ENCODE data around the gene FIGNL2.
A peak's percentile ranks its signal among the peaks of the same experiment; 100 is the strongest.
"Not testable (repeated sequence)": the region's sequence is repeated elsewhere in the genome, so short reads cannot be mapped to it uniquely, and the experiment has no call there.

FIGNL2 gene

GRCh38 chr12:51885294-51886020, 36.9 kb upstream of the FIGNL2 start:
- H3K4me3 Mint-ChIP-seq = not testable (repeated sequence)
- H3K27ac Mint-ChIP-seq = peak overlapping the region; percentile 84

GRCh38 chr12:51884676-51885229, 36.2 kb upstream of the FIGNL2 start:
- no peak overlapping the region for H3K4me3 Mint-ChIP-seq
- no peaks in the 10 kb centered on the region for H3K36me3 Mint-ChIP-seq (ENCODE audit: low read depth)
- H3K27ac Mint-ChIP-seq = no peak overlapping the region
- H3K9me3 Mint-ChIP-seq = peaks cover 8% of the 10 kb centered on the region
- DNase-seq = no peak
- peaks cover 18% of the 10 kb centered on the region for H3K4me1 Mint-ChIP-seq (ENCODE audit: low read depth)
- H3K27me3 Mint-ChIP-seq = no peaks in the 10 kb centered on the region

More at GRCh38 chr12:51885294-51886020, 36.9 kb upstream of the FIGNL2 start:
- H3K9me3 Mint-ChIP-seq; DNase-seq; H3K27me3 Mint-ChIP-seq; H3K36me3 Mint-ChIP-seq (ENCODE audit: low read depth): not testable (repeated sequence)
- H3K4me1 Mint-ChIP-seq (ENCODE audit: low read depth) = peaks cover 18% of the 10 kb centered on the region

GRCh38 chr12:51883998-51884675, 35.6 kb upstream of the FIGNL2 start:
- Mint-ChIP-seq H3K4me3 (no peak overlapping the region), H3K9me3 (peaks cover 8% of the 10 kb centered on the region), H3K36me3 (ENCODE audit: low read depth) (no peaks in the 10 kb centered on the region), H3K27me3 (no peaks in the 10 kb centered on the region), H3K4me1 (ENCODE audit: low read depth) (peaks cover 18% of the 10 kb centered on the region), H3K27ac (no peak overlapping the region)
- DNase-seq = no peak

GRCh38 chr12:51883295-51883694, 34.8 kb upstream of the FIGNL2 start:
- Mint-ChIP-seq H3K27me3 (no peaks in the 10 kb centered on the region), H3K4me3 (no peak overlapping the region), H3K9me3 (peaks cover 8% of the 10 kb centered on the region), H3K36me3 (ENCODE audit: low read depth) (no peaks in the 10 kb centered on the region), H3K4me1 (ENCODE audit: low read depth) (peaks cover 18% of the 10 kb centered on the region), H3K27ac (no peak overlapping the region)
- DNase-seq = no peak

GRCh38 chr12:51879102-51879501, 30.6 kb upstream of the FIGNL2 start:
- no peak overlapping the region for H3K27ac Mint-ChIP-seq

GRCh38 chr12:51874486-51874885, 26.0 kb upstream of the FIGNL2 start:
- Mint-ChIP-seq H3K9me3 (no peaks in the 10 kb centered on the region), H3K4me1 (ENCODE audit: low read depth) (peaks cover 7% of the 10 kb centered on the region), H3K4me3 (no peak overlapping the region), H3K27ac (no peak overlapping the region), H3K36me3 (ENCODE audit: low read depth) (no peaks in the 10 kb centered on the region), H3K27me3 (peaks cover 22% of the 10 kb centered on the region)
- DNase-seq = no peak

More at GRCh38 chr12:51879102-51879501, 30.6 kb upstream of the FIGNL2 start:
- Mint-ChIP-seq H3K27me3 (peaks cover 2% of the 10 kb centered on the region), H3K4me1 (ENCODE audit: low read depth) (no peaks in the 10 kb centered on the region), H3K9me3 (no peaks in the 10 kb centered on the region), H3K36me3 (ENCODE audit: low read depth) (no peaks in the 10 kb centered on the region), H3K4me3 (no peak overlapping the region)
- DNase-seq = no peak

- no peaks in the 10 kb centered on the region for H3K36me3 Mint-ChIP-seq (ENCODE audit: low read depth)
- DNase-seq = no peak
- no peak overlapping the region for H3K27ac Mint-ChIP-seq
- H3K4me3 Mint-ChIP-seq = no peak overlapping the region
- H3K4me1 Mint-ChIP-seq (ENCODE audit: low read depth) = peaks cover 7% of the 10 kb centered on the region
- no peaks in the 10 kb centered on the region for H3K9me3 Mint-ChIP-seq
- H3K27me3 Mint-ChIP-seq = peaks cover 24% of the 10 kb centered on the region
Measured at GRCh38 chr12:51874000-51874399, 25.5 kb upstream of the FIGNL2 start.

- no peak for DNase-seq
- H3K27me3 Mint-ChIP-seq = peaks cover 30% of the 10 kb centered on the region
- no peaks in the 10 kb centered on the region for H3K36me3 Mint-ChIP-seq (ENCODE audit: low read depth)
- peaks cover 12% of the 10 kb centered on the region for H3K4me1 Mint-ChIP-seq (ENCODE audit: low read depth)
- H3K9me3 Mint-ChIP-seq = no peaks in the 10 kb centered on the region
- H3K27ac Mint-ChIP-seq = no peak overlapping the region
- no peak overlapping the region for H3K4me3 Mint-ChIP-seq
Measured at GRCh38 chr12:51873251-51873994, 24.9 kb upstream of the FIGNL2 start.

GRCh38 chr12:51872689-51872981, 24.1 kb upstream of the FIGNL2 start:
- Mint-ChIP-seq H3K36me3 (ENCODE audit: low read depth) (no peaks in the 10 kb centered on the region), H3K4me3 (no peak overlapping the region), H3K9me3 (no peaks in the 10 kb centered on the region), H3K27ac (no peak overlapping the region), H3K4me1 (ENCODE audit: low read depth) (peaks cover 15% of the 10 kb centered on the region), H3K27me3 (peaks cover 38% of the 10 kb centered on the region)
- DNase-seq = no peak

GRCh38 chr12:51871918-51872688, 23.6 kb upstream of the FIGNL2 start:
- Mint-ChIP-seq H3K4me3 (no peak overlapping the region), H3K27ac (no peak overlapping the region), H3K4me1 (ENCODE audit: low read depth) (peaks cover 15% of the 10 kb centered on the region), H3K36me3 (ENCODE audit: low read depth) (no peaks in the 10 kb centered on the region), H3K9me3 (no peaks in the 10 kb centered on the region), H3K27me3 (peaks cover 43% of the 10 kb centered on the region)
- DNase-seq = no peak

- H3K4me1 Mint-ChIP-seq (ENCODE audit: low read depth) = peaks cover 15% of the 10 kb centered on the region
- no peaks in the 10 kb centered on the region for H3K36me3 Mint-ChIP-seq (ENCODE audit: low read depth)
- no peak overlapping the region for H3K4me3 Mint-ChIP-seq
- no peaks in the 10 kb centered on the region for H3K9me3 Mint-ChIP-seq
- H3K27ac Mint-ChIP-seq = no peak overlapping the region
- peaks cover 47% of the 10 kb centered on the region for H3K27me3 Mint-ChIP-seq
- DNase-seq = no peak
Measured at GRCh38 chr12:51871126-51871525, 22.6 kb upstream of the FIGNL2 start.

GRCh38 chr12:51870504-51870903, 22.0 kb upstream of the FIGNL2 start:
- H3K4me1 Mint-ChIP-seq (ENCODE audit: low read depth) = peaks cover 15% of the 10 kb centered on the region
- no peak for DNase-seq
- no peaks in the 10 kb centered on the region for H3K36me3 Mint-ChIP-seq (ENCODE audit: low read depth)
- no peaks in the 10 kb centered on the region for H3K9me3 Mint-ChIP-seq
- H3K27ac Mint-ChIP-seq = no peak overlapping the region
- H3K27me3 Mint-ChIP-seq = peaks cover 52% of the 10 kb centered on the region
- no peak overlapping the region for H3K4me3 Mint-ChIP-seq

- no peak overlapping the region for H3K27ac Mint-ChIP-seq
- no peaks in the 10 kb centered on the region for H3K9me3 Mint-ChIP-seq
- no peak for DNase-seq
- H3K4me3 Mint-ChIP-seq = no peak overlapping the region
- H3K36me3 Mint-ChIP-seq (ENCODE audit: low read depth) = no peaks in the 10 kb centered on the region
- H3K4me1 Mint-ChIP-seq (ENCODE audit: low read depth) = peaks cover 15% of the 10 kb centered on the region
- peaks cover 56% of the 10 kb centered on the region for H3K27me3 Mint-ChIP-seq
Measured at GRCh38 chr12:51869931-51870330, 21.4 kb upstream of the FIGNL2 start.

- H3K4me3 Mint-ChIP-seq = no peak overlapping the region
- H3K27me3 Mint-ChIP-seq = peaks cover 60% of the 10 kb centered on the region
- no peak overlapping the region for H3K27ac Mint-ChIP-seq
- H3K4me1 Mint-ChIP-seq (ENCODE audit: low read depth) = peaks cover 18% of the 10 kb centered on the region
- H3K9me3 Mint-ChIP-seq = no peaks in the 10 kb centered on the region
- no peaks in the 10 kb centered on the region for H3K36me3 Mint-ChIP-seq (ENCODE audit: low read depth)
- no peak for DNase-seq
Measured at GRCh38 chr12:51869496-51869865, 21.0 kb upstream of the FIGNL2 start.

Measured in activated T-cell treated with anti-CD3 and anti-CD28 coated beads, Interleukin-2, amount 50 U/mL, for 24 hours (primary cell).